ENCODE results near the gene CXorf66.
"Not testable (repeated sequence)": the region's sequence is repeated elsewhere in the genome, so short reads cannot be mapped to it uniquely, and the experiment has no call there.

The CXorf66 gene, protein sequence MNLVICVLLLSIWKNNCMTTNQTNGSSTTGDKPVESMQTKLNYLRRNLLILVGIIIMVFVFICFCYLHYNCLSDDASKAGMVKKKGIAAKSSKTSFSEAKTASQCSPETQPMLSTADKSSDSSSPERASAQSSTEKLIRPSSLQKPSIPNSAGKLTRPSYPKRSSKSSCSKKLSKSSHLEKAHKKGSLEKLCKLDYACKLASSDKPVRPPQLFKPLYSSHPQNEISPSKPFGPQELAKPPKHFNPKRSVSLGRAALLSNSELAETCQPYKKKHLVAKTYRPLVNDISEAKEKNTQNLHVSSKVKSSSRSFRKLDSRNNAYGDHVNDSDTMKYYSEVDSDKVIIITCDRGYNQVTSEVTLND

DNA sequence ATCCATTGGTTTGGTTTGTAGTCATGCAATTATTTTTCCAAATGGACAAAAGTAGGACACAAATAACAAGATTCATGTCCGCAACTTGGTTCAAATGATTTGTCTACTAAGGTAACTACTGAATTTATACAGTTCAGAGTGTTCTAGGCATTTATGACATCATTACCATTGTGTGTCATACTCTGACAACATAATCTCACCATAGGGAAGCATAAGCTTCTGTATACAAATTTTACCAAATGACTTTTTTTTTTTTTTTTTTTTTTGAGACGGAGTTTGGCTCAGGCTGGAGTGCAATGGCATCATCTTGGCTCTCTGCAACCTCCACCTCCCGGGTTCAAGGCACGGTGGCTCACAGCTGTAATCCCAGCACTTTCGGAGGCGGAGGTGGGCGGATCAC is at the start of gene CXorf66:
CXorf66 (minus strand) TSS at position 101 of the 400 bp plus-strand sequence; CDS start at position 76, 25 bp downstream.
- no peak for DNase-seq

DNA sequence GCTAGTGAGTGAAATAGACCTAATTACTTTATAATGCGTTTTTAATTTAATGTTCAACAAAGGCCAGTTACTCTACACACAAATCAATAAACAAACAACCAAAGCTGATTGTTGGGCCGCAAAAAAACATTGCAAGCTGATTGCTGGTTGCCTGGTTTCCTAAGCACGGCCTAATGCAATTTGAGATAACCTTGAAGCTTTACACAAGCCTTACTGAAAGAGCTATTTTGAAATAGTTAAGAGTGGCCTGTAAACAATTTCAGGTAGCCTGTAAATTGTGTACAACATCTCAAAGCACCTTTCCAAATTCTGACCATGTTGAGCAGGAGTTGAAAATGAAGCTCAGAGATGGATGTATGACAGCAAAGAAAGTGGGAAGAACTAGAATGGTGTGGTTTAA is 17.5 kb upstream of the CXorf66 start:
- no peak for DNase-seq

DNA sequence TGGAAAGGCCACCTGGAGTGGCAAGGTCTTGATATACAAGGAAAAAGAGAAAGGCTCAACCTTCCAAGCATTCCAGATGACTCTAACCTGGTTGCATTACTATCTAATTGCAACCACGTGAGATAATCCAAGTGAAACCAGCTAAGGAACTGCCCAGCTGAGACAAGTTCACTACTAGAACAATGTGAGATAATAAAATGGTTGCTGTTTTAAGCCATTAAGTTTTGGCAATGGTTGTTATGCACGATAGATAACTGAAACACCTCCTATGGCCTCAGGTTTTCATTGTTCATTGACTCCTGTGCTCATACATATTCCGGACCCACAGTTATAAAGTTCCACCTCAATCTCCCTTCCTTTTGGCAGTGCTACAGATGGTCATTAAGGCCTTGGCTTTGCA is 9.2 kb upstream of the CXorf66 start:
- DNase-seq: no peak

DNA sequence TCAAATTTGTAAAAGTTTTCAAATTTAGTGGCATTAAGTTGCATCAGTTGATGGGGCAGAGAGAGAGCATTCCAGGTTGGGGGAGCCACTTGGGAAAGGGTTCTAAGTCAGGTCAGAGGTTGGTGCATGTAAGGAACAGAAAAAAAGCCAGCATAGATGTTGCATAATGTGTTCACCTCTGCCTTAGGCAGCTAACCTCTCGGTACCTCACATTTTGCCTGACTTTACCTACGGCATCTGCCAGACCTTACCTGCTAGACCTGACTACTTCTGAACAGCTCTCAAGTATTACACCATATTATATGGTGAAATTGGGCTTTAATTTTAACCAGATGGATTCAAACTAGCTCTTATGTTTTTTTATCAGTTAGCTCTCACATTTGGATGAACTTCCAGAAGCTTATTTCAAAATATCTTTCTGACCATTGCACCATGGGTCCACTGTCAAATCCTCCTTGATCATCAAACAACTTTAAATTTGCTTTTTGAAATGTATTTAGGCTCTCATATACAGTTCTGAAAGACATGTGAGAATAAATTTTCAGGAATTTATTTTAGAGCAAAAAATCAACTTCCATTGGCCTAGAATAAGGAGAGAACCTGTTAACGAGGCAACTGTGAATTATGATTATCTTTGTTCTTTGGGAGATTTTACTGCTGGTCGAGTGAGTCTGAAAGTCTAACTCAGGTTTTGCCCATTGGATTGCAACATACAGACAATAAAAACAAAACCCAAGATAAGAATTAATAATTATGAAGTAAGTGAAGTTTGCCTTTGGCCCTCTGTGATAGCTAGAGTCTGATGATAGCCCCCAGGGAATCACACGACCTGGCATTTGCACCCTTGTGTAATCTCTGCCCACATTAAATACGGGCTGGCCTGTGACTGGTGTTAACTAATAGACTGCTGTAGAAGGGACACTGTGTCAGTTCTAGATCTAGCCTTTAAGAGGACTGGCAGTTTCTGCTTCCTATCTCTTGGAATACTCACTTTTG is 7.6 kb upstream of the CXorf66 start:
- no peak for DNase-seq

DNA sequence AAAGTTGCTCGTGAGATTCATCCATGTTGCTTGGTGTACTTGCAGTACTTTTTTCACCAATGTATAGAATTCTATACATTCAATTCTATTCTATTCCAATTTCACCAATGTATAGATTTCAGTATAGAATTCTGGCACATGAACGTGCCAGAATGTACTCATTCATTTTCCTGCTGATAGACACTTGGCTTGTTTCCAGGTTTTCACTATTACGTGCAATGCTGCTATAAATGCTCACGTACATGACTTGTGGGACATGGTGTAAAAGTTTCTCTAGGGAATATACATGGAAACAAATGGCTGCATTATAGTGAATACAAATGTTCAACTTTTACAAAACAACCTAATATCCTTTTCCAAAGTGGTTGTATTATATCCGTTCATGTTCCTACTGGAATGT is 6.8 kb upstream of the CXorf66 start:
- DNase-seq: no peak

DNA sequence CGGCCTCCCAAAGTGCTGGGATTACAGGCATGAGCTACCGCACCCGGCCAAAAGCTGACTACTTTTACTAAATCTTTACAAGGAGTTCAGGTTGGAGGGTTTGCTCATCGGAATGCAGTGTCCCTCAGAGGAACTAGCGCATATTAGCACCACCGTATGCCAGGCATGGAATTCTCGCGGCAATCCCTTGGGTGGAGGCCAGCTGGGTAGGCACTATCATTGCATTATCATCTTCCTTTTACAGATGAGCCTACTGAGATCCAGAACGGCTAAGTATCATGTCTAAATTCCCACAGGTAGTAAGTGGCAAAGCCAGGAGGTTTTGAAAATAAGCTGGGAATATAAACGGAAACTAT is 6.1 kb upstream of the CXorf66 start:
- DNase-seq: no peak

DNA sequence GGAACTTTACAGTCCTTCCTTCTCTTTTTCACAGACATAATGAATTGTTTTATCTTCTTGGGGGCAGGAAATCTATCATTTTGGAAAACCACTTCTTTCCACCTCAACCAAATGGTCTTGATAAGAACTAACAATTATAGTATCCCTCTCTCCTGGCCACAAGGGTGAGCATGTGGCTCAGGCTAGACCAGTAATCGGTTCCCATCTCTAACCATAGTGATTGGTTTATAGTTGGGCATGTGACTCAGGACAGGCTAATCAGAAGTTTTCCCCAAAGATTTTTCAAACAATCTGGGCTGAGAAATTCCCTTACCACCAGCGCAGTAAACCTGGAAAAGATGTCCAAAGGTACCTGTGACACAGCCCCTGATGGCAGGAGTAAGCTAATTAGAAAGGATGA is 4.0 kb upstream of the CXorf66 start:
- no peak for DNase-seq

DNA sequence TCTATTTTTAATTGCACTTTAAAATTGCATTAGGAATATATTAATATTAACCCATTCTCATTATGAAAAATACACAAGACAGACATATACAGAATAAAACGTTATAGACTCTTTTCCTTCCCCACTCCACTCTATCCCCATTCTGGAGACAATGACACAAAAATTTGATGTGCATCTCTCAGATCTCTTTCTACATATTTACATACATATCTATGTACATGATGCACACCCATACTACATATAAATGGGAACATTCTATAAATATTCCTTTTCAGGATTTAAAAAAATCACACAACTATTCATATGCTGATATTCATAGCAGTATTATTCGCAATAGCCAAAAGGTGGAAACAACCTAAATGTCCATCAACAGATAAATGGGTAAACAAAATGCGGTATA is 2.4 kb upstream of the CXorf66 start:
- no peak for DNase-seq

DNA sequence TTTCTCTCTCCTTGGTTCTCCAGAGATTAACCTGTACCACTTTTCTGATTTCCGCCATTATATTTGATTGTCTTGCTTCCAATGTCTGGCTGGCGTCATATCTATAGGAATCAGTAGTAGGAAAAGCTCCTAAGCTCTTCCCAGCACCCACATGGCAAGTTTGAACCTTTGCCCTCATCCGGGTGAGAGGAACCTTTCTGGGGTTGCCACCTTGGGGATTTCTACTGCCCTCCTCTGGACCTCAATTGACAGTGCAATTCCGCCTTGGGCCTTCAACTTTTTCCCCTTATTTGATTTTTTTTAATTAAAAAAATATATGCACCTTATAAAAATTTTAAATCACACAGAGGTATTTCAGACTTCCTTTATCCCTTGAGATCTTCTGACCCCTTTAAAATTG is 2.0 kb upstream of the CXorf66 start:
- no peak for DNase-seq

DNA sequence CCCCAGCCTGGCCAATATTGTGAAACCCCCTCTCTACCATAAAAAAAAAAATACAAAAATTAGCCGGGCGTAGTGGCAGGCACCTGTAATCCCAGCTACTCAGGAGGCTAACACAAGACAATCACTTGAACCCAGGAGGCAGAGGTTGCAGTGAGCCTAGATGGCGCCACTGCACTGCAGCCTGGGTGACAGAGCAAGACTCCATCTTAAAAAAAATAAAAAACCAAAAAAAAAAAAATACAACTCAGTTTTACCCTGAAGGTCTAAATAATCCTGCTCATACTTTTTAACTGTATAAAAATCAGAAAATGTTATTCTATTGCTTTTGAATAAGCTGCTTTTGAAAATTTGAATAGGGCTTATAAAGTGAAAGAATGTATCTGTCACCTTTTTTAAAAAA is 838 bp upstream of the CXorf66 start:
- not testable (repeated sequence) for DNase-seq

DNA sequence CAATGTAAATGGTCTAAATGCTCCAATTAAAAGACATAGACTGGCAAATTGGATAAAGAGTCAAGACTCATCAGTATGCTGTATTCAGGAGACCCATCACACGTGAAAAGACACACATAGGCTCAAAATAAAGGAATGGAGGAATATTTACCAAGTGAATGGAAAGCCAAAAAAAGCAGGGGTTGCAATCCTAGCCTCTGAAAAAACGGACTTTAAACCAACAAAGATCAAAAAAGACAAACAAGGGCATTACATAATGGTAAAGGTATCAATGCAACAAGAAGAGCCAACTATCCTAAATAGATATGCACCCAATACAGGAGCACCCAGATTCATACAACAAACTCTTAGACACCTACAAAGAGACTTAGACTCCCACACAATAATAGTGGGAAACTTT is 4.2 kb downstream of the CXorf66 start:
- not testable (repeated sequence) for DNase-seq

DNA sequence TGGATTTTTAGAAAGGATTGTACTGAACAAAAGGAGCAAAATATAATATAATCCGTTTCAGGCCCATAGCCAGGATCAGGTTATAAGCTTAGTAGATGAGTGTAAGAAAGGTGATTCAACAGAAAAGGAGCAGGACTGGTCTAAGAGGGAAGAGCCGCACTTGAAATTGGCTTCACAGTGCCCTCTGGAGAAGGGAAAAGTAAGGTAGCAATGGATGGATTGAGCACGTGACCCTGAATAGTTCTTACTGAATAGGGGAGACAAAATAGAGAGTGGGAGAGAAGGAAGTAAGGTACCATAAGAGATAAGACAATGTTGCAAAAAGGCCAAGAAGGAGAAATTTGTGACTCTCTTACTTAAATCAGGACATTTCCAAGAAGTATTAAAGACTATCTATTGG is 15.6 kb downstream of the CXorf66 start:
- no peak for DNase-seq

DNA sequence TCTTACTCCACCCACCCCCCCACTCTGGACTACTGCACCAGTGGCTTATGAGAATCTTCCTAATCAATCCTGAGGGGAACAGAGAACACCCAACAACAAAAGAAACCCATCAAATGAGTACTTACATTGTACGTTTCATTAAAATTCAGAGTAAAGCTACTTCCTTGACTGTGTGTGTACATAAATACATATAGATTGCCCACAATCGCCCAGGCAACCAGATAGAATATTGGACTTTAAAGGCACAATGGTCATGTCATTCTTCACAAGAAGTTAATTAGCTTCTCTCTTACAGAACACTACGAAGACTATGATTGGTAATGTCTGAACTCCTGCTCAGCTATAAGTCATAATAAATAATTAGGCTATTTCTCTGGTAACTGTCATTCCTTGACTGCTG is 20.2 kb downstream of the CXorf66 start:
- no peak for DNase-seq

DNA sequence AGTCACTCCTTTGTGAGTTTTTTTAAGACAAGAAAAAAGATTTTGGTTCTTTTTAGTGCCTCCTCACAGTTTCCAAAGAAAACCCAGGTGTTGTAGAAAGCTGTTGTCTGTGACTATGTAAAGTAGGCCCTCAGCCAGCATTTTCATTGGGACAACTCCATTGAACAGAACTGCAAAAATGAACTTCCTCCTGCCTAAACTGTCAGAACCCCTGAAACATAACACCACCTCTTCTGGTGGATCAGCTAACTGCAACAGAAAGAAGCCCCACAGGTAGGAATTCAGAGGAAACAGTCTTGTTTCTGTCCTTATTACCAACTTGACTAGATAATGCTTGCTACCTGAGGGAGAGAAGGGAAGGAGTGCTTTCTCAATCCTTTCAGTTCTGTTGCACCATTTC is 29.1 kb downstream of the CXorf66 start:
- no peak for DNase-seq

DNA sequence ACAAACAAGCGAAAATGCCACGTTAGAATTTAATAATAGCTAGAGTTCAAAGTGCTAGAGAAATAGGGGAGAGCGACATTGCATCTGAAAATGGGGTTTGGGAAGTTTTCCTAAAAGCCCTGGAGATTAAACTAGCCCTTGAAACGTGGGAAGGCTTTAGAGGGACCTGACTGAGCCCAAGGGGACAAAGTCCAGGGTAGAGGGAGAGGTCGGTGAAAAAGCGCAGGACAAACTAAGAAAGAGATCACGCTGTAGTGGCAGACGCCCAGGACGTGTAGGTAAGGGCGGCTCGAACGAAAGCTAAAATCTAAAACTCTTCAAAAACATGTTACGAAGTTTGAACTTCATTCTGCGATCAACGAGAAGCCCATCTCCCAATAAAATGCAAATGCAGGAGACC is 31.4 kb downstream of the CXorf66 start:
- DNase-seq: no peak

DNA sequence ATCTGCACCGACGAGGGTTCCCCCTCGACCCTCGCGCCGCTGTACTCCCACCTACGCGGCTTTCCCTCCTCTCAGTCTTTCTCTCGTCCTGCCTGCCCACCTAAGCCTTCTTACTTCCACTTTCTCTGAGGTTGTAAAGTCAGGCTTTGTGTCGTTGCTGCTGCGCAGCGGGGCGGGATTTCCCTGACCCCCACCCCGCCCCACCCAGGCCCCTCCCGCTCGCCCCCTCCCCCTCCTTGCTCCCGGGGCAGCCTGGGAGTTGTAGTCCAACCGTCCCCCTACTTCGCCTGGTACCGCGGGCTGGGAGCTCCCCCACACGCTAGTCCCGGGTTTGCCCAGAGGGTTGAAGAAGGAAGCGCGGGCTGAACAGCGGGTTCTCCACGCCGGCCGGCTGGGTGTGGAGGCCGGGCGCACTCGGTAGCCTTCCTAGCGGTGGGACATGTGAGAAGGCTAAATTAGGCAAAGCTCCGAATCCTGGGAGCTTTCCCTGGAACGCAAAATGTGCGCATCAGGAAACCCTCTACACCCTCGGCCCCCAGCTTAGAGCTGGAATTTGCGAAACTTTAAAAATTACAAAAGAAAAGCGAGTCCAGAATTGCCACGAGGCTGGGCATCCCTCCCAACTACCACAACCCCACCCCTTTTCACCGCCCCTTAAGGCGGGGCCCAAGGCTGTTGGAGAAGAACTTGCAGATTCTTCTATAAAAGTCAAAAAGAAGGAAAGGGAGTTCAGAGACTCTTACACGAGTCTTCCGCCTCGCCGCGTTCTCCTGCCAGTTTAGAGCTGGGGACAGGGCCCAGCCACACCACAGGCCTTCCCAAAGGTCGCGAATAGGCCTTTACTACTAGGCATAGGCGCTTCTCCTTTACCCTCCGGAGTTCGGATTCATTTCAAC is 32.2 kb downstream of the CXorf66 start, which contains the start of gene ATP11C:
ATP11C (minus strand) TSS at position 153 of the 896 bp plus-strand sequence. CDS start 1,011 bp downstream, outside the sequence.
- peak; percentile 41 for DNase-seq

DNA sequence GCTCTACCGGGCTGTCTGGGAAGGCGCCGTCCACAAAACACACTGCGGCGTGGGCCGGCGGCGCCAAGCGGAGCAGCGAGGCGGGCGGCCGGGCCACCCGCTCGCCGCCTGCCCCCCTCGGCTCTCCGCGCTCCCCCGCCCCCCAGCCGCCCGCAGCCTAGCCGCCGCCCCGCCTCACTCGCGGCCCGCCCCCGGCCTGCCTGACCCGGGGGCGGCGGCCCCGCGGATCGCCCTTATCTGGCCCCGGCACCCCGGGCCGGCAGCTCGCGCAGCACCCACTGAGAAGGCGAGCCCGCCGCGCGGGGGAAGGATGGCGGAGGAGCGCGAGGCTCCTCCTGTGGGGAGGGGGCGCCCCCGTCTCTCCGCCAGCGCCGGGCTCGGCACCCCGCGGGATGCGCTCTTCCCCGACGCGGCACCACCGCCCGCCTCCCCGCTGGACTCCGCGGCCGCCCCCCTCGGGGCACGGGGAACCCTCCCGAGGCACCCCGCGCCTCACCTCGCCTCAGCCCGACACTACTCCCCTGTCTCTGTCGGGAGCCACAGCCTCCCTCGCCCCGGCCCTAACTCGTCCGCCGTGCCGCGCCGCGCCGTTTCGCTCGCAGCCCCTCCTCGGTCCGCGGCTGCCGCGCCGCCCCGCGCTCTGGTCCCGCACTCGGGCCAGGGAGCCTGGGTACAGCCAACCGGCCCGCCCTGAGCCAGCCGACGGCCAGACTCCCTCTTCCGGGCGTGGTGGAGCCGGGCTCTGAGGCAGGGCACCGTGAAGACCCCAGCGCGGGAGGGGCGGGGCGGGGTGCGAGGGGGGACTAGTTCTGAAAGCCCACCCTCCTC is 33.0 kb downstream of the CXorf66 start:
- no peak for DNase-seq

DNA sequence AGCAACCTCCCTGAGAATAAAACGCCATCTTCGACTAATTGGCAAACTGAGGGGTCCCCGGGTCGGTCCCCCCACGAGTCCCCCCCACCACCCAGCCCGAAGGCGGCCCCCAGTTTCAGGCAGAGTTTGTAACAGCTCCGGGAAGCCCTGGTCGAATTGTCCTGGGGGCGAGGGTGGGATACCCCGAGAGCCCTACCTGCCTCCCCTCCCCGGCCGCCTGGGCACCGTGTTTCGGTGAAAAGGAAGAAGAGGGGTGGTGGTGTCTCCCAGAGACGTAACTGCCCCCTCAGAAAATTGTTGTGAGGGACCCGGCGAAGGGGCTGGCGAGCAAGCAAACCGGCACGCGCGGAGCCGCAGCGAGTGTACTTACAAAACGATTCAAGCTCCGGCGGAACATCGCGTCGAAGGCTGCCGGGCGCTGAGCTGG is 33.7 kb downstream of the CXorf66 start:
- DNase-seq: no peak

DNA sequence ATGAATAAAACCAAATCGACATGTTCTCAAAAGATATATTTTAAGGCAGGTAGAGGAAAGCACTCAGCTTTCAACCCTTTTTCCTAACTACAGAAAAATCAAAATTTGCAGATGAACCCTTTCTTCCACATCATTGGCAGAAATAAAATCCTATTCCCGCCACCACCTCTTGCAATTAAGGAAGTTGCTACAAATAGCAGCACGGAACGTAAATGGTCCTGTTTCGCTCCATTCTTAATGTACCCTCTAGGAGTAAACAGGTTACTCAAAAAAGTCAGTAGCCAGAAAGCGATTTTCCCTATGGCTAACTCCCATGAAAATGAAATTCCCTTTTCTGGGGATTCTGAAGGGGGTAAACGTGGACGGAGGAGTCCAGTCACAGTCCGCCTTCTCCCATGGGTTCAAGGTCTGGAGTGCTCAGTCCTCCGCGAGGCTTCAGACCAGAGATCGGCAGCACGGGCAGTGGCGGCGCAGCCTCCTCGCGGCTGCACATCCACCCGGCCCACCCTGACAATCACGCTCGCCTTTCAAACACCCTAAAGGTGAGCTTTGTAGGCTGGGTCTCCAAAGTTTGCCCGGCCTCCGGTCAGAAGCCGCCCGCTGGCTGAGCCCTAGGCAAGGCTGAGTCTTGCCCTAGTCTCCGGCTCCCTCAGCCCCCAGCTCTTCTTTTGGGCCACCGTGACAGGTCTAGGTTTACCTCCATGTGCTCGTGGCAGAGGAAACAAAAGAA is 34.2 kb downstream of the CXorf66 start:
- DNase-seq: no peak

DNA sequence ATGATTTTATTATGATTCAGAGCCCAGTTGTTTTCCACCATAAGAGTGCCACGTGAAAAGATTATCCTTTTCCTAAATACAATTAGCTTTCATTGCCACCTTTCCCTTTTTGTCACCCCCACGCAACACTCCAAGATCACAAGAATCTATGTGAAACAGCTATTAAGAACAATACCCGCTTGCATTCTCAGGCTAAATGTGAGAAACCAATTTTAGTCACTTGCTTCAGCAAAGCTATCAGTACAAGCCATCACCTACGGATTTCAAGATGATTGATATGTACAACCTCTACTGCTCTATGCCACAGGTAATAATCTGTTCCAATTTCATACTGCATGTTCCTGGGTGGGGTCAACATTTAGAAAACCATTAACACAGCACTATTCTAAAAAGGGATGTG is 34.9 kb downstream of the CXorf66 start:
- no peak for DNase-seq

DNA sequence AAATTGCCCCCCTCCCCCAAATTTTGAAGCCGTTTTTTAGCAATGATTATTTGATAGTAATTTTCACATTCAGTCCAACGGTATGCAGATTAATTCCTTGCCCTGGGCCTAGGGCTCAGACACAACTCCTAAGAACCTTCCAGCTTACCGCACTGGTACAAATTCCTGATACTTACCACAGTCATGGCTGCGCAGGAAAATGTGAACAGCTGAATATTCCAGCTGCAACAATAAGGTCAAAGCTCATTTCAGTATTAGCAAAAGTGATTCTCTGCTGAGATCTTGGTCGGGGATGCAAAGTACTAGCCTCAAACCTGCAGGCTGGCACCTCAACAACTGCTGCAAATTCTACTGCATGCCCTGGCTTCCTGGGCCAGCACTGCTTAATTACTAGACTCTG is 35.4 kb downstream of the CXorf66 start:
- no peak for DNase-seq

Measured in NCI-H524 treated with DMSO at 0.1 percent for 48 hours (cell line).